Osteoblast (primary cell): ENCODE measurements around the gene TOM1L2. TPM values are rescaled to one million over a fixed set of nuclear protein-coding genes. Genes with fewer than 3 reads are reported as not detected.

Source experiments
- DNase-seq: peaks from one replicate; pipeline ENCODE4 v3.0.0; 2011; ENCODE audit warnings: low spot score, mixed read lengths; ENCODE audit not compliant: insufficient read length; ENCODE audit errors: missing footprints
- H2AFZ ChIP-seq: 2 replicates; pipeline ENCODE4 v1.6.0; 2011; ENCODE audit warnings: mild to moderate bottlenecking, low read length
- H3K27ac ChIP-seq: 2 replicates; pipeline ENCODE4 v1.5.1; 2011; ENCODE audit warnings: mild to moderate bottlenecking, low read depth, low read length, moderate library complexity
- H3K27me3 ChIP-seq: 2 replicates; pipeline ENCODE4 v1.6.0; 2012; ENCODE audit warnings: mild to moderate bottlenecking, control low read depth, inconsistent platforms, low read length, moderate library complexity; ENCODE audit not compliant: insufficient read depth
- H3K36me3 ChIP-seq: 2 replicates; pipeline ENCODE4 v1.5.1; 2011; ENCODE audit warnings: mild to moderate bottlenecking, low read length, control low read depth, moderate library complexity; ENCODE audit not compliant: insufficient read depth
- H3K4me1 ChIP-seq: 2 replicates; pipeline ENCODE4 v1.5.1; 2011; ENCODE audit warnings: mild to moderate bottlenecking, low read length, control low read depth, moderate library complexity; ENCODE audit not compliant: insufficient read depth
- H3K4me2 ChIP-seq: 2 replicates; pipeline ENCODE4 v1.6.0; 2011; ENCODE audit warnings: mild to moderate bottlenecking, low read length; ENCODE audit not compliant: insufficient read depth
- H3K4me3 ChIP-seq: fragments of 200-600 bp; sonication (generic); 3 replicates; pipeline ENCODE4 v1.5.1; 2012; ENCODE audit warnings: mild to moderate bottlenecking, low read length, inconsistent platforms; ENCODE audit not compliant: insufficient read depth
- H3K79me2 ChIP-seq: 2 replicates; pipeline ENCODE4 v1.6.0; 2012; ENCODE audit warnings: mild to moderate bottlenecking, low read length, control low read depth, inconsistent platforms; ENCODE audit not compliant: insufficient read depth
- H3K9me3 ChIP-seq: 2 replicates; pipeline ENCODE4 v1.5.1; 2011; ENCODE audit warnings: low read depth, low read length, control low read depth
- H4K20me1 ChIP-seq: 2 replicates; pipeline ENCODE4 v1.6.0; 2012; ENCODE audit warnings: mild to moderate bottlenecking, low read length, control low read depth; ENCODE audit not compliant: insufficient read depth
- total RNA-seq: library from RNA; depleted of rRNA; stranded (reverse); fragments of >200 nt; gene quantifications from 2 replicates; pipeline ENCODE4 v1.2.3, GENCODE V29; 2012
- TF ChIP-seq, protein P1 (sequence below): IDR thresholded peaks from 2 replicates; pipeline ENCODE4 v1.5.1; 2011; ENCODE audit warnings: mild to moderate bottlenecking, low read depth, low read length, moderate library complexity; ENCODE audit errors: extremely low read depth

The TOM1L2 gene
- total RNA-seq, 1 donor = 38.7 TPM

DNA sequence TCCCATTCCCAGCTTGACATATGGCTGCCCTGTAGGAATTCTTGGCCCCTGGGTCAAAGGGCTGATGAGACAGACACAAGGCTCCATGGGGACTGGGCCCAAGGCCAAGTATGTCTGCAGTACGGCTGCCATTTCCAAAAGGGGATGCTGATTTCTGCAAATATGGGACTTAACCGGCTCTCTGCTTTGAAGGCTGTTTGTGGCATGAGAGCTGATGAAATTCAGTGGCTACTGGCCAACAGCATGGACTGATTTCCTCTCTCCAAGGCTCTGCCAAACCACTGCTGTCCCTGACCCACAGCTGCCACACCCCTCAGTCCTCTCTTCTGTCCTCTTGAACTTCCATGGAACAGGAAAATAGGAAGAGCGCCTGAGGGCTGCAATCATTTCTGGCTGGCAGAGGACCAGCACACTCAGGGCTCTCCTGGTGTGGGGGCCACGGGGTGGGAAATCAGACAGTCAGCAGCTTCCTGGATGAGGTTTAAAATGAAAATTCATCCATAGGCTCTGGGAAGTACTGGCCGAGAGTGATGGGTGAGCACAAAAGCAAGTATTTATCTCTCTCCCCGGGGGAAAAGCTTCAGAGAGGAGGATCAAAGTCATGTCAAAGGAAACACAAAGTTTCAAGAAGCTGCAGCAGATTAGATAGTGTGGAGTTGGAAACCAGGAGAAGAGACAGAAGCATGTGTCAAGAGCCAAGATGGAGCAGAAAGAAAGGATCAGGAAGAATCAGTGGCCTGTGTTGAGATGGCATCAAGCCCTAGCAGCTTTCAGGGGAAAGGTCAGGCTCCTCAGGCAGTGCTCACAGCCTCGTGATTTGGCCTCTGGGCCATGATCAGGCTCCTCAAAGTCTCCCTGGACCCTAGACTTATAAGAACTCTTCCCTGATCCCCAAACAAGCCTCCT, 71.3 kb downstream of the TOM1L2 start:
- Histone ChIP-seq H3K4me1 (peaks cover 16% of the 10 kb centered on the region), H3K27me3 (no peaks in the 10 kb centered on the region), H3K36me3 (peaks cover 43% of the 10 kb centered on the region), H3K79me2 (no peaks in the 10 kb centered on the region), H3K4me2 (peak overlapping the region; percentile 71), H3K9me3 (no peaks in the 10 kb centered on the region), H2AFZ (no peak overlapping the region), H4K20me1 (peaks cover 8% of the 10 kb centered on the region), H3K27ac (peak overlapping the region; percentile 54), H3K4me3 (peak overlapping the region; percentile 35)
- peak; percentile 97 for DNase-seq
- TF ChIP-seq, protein P1, sequence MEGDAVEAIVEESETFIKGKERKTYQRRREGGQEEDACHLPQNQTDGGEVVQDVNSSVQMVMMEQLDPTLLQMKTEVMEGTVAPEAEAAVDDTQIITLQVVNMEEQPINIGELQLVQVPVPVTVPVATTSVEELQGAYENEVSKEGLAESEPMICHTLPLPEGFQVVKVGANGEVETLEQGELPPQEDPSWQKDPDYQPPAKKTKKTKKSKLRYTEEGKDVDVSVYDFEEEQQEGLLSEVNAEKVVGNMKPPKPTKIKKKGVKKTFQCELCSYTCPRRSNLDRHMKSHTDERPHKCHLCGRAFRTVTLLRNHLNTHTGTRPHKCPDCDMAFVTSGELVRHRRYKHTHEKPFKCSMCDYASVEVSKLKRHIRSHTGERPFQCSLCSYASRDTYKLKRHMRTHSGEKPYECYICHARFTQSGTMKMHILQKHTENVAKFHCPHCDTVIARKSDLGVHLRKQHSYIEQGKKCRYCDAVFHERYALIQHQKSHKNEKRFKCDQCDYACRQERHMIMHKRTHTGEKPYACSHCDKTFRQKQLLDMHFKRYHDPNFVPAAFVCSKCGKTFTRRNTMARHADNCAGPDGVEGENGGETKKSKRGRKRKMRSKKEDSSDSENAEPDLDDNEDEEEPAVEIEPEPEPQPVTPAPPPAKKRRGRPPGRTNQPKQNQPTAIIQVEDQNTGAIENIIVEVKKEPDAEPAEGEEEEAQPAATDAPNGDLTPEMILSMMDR = no peak

DNA sequence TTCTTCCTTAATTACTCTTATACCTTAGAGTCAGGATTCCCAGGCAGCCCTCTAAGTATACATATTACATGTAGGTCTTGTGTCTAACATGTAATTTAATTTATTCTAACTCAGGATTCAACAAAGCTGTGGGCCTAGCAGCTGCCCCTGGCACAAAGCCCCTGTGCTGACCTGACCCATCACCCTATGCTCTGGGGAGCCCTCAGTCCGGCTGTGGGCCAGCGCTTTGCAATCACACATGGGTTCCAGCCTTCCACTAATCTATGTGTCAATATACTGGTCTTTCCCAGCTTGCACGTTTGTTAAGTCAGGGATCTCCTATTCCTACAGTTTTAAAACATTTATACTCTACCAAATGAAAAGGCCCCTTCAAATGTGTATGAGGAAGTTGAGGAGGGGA, 72.7 kb downstream of the TOM1L2 start:
- peaks cover 6% of the 10 kb centered on the region for H4K20me1 ChIP-seq
- no peak overlapping the region for H3K27ac ChIP-seq
- H3K4me1 ChIP-seq = peaks cover 16% of the 10 kb centered on the region
- no peak overlapping the region for H3K4me2 ChIP-seq
- TF ChIP-seq, protein P1 = no peak
- H3K36me3 ChIP-seq = peaks cover 40% of the 10 kb centered on the region
- DNase-seq = no peak
- H3K27me3 ChIP-seq = no peaks in the 10 kb centered on the region
- H2AFZ ChIP-seq = no peak overlapping the region
- no peak overlapping the region for H3K4me3 ChIP-seq
- no peaks in the 10 kb centered on the region for H3K79me2 ChIP-seq
- H3K9me3 ChIP-seq = no peaks in the 10 kb centered on the region

GRCh38 chr17:17898673-17899072, 73.5 kb downstream of the TOM1L2 start:
- Histone ChIP-seq H3K9me3 (no peaks in the 10 kb centered on the region), H2AFZ (no peak overlapping the region), H3K27me3 (no peaks in the 10 kb centered on the region), H3K4me2 (no peak overlapping the region), H3K36me3 (peaks cover 47% of the 10 kb centered on the region), H4K20me1 (peaks cover 5% of the 10 kb centered on the region), H3K79me2 (no peaks in the 10 kb centered on the region), H3K4me1 (peaks cover 16% of the 10 kb centered on the region), H3K27ac (no peak overlapping the region), H3K4me3 (no peak overlapping the region)
- TF ChIP-seq, protein P1 = no peak
- DNase-seq = peak; percentile 26

DNA sequence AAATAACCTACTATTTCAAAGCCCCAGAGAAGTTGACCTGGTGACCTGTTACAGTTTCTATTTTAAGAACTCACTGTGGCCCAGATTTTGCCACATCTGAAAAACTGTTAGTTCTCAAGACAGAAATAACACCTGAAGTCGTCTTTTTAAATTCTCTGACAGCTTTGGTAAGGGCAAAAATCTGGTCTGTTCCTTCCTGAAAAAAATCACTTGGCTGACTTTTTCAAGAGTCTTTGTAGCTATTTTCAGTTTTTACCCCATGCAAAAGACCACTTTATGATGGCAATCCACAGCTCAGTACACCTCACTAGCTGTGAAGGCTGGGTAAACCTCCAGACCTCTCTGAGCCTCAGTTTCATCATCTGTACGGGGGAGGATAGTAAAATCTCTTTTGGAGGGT, 74.8 kb downstream of the TOM1L2 start:
- Histone ChIP-seq H3K4me3 (no peak overlapping the region), H3K9me3 (no peaks in the 10 kb centered on the region), H3K27ac (no peak overlapping the region), H3K4me1 (peaks cover 16% of the 10 kb centered on the region), H3K27me3 (no peaks in the 10 kb centered on the region), H4K20me1 (peaks cover 5% of the 10 kb centered on the region), H3K36me3 (peaks cover 53% of the 10 kb centered on the region), H3K79me2 (no peaks in the 10 kb centered on the region), H2AFZ (no peak overlapping the region), H3K4me2 (no peak overlapping the region)
- DNase-seq = no peak
- TF ChIP-seq, protein P1 = no peak
